GM08714 (cell line): ENCODE data around the gene PTCH1.

ENCODE experiments used
- H3K4me3 ChIP-seq: fragments of 200-500 bp; sonication (Bioruptor generic); 2 replicates; pipeline ENCODE4 v1.5.1; 2014; ENCODE audit warnings: mild to moderate bottlenecking, low read length, inconsistent platforms
- ZNF274 ChIP-seq: IDR thresholded peaks from 2 replicates; pipeline ENCODE4 v1.6.1; 2012; ENCODE audit warnings: mild to moderate bottlenecking, low read depth, low read length

The PTCH1 gene

DNA sequence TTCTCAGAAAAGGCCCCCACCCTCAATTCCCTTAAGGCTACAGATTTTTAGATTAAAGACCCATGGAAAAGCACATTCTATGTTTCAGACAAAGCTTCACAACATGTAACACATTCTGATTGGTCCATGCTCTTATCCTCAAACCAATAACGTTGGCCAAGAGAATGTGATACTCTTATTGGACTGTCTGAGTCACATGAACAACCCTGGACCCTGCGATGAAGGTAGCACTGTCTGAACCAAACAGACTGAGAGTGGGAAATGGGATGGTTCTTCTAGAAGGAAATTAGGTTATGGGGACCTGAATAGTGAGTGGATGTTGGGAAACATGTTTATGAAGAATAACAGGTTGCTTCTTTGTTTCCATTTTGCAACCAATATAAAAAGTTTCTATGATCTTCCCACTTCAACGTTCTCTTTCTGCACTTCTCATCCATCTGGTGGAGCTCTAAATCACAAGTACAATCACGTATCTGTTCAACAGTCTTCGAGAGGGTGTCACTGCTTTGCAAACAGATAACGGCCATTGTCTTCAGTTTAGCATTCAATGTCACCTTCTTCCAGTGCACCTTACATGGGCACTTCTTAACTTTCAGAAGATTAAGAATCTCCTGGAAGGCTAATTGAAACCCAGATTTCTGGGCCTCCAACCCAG, 81.6 kb downstream of the PTCH1 start:
- no peak overlapping the region for H3K4me3 ChIP-seq
- TF ChIP-seq ZNF274 = no peak

DNA sequence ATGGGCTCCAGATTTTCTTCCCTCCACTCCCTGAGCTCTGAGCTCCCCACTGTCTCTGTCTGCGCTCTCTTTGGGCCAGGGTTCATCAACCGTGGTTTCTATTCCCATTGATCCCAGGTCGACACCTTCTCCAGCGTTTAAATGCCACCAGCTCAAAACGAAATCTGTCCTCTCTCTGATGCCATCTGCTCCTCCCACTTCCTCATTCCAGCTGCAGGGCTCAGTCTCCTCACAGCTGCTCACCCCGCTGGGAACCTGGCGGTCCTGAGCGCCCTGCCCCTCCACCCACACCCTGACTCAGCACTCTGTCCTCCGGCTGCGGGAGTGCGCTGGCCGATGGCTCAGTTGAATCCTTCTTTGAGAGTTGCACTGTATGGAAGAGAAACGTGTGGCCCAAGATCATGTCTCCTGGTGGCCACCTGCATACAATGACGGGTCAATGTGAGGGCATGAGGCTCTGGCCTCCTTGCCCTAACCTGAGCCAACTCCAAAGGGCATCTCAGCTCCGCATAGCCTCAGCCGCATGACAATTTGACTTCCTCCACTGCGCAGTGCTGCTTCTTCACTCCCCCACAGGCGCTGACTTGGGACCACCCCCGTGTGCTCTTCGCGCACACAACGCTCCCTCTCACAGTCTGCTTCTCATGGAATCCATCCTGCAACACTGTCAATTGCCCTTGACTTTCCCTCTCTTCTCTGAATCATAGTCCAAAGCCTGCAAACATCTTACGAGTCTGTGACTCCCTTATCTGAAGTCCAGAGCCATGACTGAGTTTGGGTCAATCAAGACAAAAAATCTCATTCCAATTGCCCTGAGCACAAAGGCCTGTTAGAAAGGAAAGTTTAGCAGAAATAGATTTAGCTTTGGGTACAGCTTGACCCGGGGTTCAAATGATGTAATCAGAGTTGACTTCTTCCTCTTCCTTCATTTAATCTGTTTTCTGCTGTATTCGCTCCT, 82.4 kb downstream of the PTCH1 start:
- no peak for TF ChIP-seq ZNF274
- H3K4me3 ChIP-seq = no peak overlapping the region

DNA sequence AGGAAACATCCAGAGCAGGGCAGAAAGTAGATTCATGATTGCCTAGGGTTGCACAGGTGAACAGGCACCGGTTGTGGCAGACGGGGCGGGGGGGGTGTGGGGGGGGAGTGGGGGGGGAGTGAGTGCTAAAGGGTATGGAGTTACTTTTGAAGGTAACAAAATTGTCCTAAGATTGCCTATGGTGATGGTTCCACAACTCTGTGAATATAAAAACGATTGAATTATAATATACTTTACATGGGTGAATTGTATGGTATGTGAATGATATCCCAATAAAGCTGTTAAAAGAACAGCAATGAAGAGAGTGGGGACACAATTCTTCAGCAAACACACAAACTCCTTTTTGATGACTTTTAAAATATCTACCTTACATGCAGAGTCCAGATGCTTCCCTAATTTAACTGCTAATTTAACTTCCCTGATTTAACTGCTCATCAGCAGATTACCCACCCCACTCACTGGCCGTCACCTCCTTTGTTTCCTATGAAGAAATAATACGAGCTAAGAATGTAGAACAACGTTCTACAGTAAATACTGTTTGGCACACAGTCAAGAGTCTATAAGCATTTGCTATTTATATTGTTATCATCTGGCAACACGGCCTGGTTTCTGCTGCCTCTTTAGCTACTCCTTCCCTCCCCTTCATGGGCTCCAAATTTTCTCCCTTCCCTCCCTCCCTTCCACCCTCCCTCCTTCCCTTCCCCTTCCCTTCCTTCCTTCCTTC, 83.5 kb downstream of the PTCH1 start:
- no peak overlapping the region for H3K4me3 ChIP-seq
- no peak for TF ChIP-seq ZNF274

DNA sequence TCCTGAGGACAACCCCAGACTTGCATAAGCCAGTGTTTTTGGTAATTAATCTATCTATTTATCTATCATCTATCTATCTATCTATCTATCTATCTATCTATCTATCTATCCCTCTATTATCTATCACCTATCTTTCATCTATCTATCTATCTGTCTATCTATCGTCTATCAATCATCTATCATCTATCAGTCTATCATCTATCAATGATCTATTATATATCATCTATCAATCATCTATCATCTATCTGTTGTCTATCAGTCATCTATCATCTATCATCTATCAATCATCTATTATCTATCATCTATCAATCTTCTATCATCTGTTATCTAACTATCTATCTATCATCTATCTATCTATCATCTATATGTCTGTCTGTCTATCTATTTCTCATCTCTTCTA, 85.5 kb downstream of the PTCH1 start:
- no peak overlapping the region for H3K4me3 ChIP-seq
- no peak for TF ChIP-seq ZNF274

DNA sequence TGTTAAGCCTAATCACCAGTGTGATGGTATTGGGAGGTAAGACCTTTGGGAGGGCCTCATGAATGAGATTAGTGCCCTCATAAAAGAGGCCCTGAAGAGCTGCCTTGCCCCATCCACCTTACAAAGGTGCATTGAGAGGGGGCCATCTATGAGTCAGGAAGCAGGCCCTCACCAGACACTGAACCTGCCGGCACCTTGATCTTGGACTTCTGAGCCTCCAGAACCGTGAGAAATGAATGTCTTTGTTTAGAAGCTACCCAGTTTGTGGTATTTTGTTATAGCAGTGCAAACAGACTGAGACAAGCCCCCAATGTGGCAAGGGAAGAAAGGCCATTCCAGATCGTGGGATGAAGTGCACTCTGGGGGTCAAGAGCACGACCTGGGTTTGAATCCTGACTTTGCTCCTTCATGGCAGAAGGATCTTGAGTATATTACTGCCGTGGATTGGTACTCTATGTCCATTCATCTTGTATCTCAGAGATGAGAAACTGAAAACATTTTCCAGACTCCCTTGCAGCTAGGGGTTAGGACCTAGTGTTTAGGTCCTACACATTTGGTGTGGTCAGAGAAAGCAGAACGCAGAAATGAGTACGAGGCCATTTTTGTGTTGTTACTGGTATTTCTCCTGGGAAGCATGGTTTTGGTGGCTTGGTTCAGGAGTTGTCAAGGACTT, 86.7 kb downstream of the PTCH1 start:
- no peak overlapping the region for H3K4me3 ChIP-seq
- no peak for TF ChIP-seq ZNF274

DNA sequence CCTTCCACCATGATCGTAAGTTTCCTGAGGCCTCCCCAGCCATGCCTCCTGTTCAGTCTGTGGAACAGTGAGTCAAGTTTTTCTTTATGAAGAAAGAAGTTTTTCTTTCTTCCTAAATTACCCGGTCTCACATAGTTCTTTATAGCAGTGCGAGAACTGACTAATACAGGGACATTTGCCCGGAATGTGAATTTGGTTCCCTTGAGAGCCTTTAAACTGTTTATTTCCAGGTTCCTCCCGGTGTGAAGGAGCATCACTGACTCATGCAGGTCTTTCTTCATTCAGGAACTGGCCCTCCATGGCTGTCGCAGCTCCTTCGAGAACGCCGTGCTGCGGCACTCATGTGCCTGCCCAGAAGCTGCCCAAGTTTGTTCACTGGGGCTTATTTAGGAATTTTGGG, 87.7 kb downstream of the PTCH1 start:
- no peak for TF ChIP-seq ZNF274
- no peak overlapping the region for H3K4me3 ChIP-seq

DNA sequence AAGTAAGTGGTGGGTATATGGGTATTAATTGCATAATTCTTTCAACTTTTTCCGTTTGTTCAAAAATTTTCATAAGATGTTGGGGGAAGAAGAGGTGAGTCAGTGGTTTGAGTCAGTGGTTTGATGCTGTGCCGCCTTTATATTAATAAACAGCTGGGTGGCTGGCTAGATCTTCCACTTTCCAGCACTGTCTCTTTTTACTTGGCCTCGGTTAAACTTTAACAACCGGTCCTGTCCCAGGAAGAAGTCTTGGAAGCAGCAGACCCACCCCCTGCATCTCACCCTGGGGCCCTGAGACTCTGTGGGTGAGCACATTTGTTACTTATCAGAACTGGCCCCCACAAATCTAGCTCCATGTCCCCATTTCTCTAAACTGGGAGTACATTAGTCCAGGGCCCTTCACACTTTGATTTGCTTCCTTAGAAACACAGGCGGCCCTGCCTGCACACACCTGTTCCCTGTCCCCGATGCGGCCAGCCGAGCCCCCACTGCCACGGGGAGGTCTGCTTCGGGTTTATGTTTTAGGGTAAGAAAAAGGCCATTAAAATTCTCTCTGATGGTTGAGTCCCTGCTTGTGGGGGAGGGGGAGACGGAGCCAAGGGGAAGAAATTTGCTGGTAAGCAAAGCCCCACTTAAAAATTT, 90.7 kb downstream of the PTCH1 start:
- no peak for TF ChIP-seq ZNF274
- peak overlapping the region; percentile 68; the same call in 1 of the 2 replicates for H3K4me3 ChIP-seq

DNA sequence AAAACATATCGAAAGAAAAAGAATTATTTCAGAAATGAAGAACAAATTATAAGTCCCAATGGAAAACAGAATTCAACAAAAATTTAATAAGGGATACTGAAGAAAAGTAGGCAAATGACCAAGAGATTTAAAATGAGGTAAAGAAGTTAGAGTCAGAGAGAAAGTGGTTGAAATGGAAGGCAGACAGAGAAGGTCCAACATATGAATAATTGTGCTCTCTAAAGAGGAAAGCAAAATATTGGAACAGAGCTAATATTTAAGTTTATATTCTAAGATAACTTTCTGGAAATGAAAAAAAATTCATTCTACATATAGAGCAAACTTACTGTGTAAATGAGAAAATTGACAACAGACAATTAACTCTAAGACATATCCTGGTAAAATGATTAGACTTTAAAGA, 94.1 kb downstream of the PTCH1 start:
- H3K4me3 ChIP-seq = no peak overlapping the region
- no peak for TF ChIP-seq ZNF274

DNA sequence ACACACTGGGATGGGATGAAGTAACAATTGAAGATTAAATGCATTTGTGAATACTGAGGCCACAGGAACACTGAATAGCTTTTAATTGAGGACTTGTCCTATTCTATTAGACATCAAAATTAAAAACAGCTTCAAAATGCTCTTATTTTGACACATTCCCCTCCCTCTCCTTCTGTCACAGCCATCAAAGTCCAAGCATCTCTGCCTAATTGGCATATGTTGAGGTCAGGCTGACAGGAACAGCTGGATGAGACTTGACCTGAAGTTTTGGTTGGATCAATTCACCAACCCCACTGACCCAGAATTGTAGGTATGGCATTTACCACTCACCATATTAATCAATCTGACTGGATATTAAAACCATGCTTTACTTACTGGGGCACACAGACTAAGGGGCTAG, 96.3 kb downstream of the PTCH1 start:
- no peak overlapping the region for H3K4me3 ChIP-seq
- TF ChIP-seq ZNF274 = no peak

DNA sequence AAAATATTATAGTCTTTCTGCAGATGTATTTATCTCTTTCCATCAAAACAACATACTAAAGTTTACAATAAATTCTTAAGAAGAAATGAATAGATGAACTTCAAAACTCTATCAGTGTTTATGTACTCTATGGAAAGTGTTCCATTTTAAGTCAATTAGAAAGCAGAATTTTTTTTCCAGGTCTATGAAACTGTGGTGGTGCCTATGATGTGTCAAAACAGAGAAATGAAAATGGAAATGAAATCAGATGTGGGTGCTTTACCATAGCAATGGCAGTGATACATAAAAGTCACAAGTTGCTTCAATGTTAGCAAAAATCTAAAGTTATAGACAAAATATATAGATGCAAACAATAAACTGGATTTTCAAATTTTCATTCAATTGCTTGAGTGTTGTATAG, 97.3 kb downstream of the PTCH1 start:
- no peak overlapping the region for H3K4me3 ChIP-seq
- no peak for TF ChIP-seq ZNF274

DNA sequence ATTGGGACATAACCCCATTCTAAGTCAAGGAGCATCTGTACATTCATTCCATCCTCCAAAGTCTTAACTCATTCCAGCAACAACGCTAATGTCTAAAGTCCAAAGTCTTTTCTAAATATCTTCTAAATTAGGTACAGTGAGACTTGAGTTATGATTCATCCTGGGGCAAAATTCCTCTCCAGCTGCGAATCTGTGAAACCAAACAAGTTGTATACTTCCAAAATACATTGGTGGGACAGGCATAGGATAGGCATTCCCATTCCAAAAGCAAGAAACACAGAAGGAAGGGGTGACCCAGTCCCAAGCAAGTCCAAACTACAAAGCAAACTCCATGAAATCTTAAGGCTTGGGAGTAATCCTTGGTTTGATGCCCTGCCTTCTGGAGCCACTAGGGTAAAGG, 101.6 kb downstream of the PTCH1 start:
- H3K4me3 ChIP-seq = no peak overlapping the region

DNA sequence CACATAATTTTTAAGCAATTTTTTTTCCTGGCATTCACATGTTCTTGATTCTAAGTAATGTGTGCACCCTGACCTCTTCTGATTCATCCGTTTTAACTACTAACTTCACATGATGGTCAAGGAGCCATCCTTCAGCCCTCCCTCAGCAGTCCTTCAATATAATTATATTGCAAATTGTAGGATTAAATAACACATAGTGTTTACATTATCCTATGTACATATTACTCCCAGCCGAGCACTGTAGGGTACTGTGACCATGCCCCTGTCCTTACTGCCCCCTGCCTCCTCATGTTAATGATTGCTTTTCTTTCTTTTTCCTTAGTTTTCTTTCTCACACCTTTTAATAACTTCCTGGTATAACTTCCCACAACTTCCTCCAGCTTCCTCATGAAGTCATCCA, 103.0 kb downstream of the PTCH1 start:
- no peak for TF ChIP-seq ZNF274
- H3K4me3 ChIP-seq = no peak overlapping the region

More for the DNA sequence above, 101.6 kb downstream of the PTCH1 start:
- TF ChIP-seq ZNF274 = no peak

DNA sequence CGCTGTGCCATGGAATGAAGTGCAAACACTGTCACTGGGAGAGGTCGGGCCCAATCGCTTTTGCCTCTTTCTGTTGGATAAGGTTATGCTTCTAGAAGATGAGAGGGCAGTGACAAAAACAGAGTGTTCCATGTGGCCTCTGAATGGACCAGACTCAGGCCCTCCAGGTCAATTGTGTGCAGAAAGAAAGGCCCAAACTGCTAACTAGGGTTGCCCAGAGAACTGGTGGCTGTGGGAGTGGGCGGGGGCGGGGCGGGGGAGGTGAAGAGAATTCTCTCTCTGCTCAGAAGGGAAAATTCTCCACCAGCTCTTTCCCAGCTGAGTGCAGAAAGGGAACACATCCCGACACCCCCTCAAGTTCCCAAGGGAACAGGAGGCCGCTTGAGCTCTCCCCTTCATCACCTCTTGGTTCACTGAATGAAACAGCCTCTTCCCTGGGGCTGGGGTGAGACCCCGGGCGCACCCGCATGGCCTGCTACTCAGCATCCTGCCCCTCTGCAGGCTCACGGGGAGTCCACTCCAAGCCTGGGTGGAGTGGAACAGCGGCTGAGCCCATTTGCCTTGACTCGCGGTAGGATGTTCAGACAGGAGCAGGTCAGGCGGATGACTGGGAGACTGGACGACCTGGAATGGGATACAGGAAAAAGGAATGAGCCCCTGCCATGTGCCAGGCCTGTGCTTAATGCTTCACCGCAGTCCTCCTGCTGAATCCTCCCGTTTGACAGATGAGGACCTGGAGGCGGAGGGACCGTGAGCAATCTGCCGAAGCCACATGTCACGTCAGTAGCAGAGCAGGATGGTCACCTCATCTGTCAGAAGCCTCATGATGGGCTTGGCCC, 105.5 kb downstream of the PTCH1 start:
- H3K4me3 ChIP-seq = no peak overlapping the region

More for the DNA sequence above, 105.5 kb downstream of the PTCH1 start:
- no peak for TF ChIP-seq ZNF274
